ENCODE results near the gene CFAP107. TPM values are rescaled to one million over a fixed set of nuclear protein-coding genes. Genes with fewer than 3 reads are reported as not detected.

Gene CFAP107, protein sequence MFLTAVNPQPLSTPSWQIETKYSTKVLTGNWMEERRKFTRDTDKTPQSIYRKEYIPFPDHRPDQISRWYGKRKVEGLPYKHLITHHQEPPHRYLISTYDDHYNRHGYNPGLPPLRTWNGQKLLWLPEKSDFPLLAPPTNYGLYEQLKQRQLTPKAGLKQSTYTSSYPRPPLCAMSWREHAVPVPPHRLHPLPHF
- total RNA-seq (not detected), polyA plus RNA-seq (not detected)

DNA sequence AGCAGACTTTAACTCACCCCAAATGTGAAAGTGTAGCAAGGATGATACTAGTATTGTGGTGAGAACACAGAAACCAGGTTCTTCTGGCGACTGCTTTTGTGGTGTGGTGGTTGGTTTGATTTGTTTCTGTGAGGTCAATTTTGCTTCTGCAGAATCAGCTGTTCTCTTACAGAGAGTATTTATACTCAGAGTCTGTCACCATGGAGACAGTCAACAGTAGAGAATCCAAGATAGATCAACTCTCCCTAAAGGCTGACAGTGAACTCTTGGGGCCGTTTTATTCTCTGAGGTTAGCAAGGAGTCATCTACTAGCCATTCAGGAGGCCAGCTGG lies at the start of gene CFAP107:
Gene CFAP107 (plus strand): TSS at position 209 of the 332 bp plus-strand sequence. CDS start 231 bp downstream, outside the sequence.
- Histone ChIP-seq H3K4me3 (ENCODE audit: low read depth in 1 of 3, low read length in 3 of 3) (no peak within 1 kb of the TSS), H3K27ac (ENCODE audit: low read depth in 1 of 2, low read length in 2 of 2) (no peak within 1 kb of the TSS), H3K36me3 (ENCODE audit: control insufficient read depth in 4 of 4, insufficient read depth in 3 of 4, low read depth in 1 of 4, low read length in 3 of 4) (no peaks in the 10 kb centered on the region), H3K27me3 (ENCODE audit: control insufficient read depth in 4 of 4, insufficient read depth in 4 of 4, low read length in 3 of 4) (no peaks in the 10 kb centered on the region), H3K9me3 (ENCODE audit: control insufficient read depth in 4 of 4, low read length in 3 of 4) (peaks cover 0 to 13% (median 1%) of the 10 kb centered on the region in 4 donors), H3K4me1 (ENCODE audit: control insufficient read depth in 4 of 4, insufficient read depth in 4 of 4, low read length in 3 of 4) (no peaks in the 10 kb centered on the region), H3K9ac (ENCODE audit: low read depth in 1 of 2, low read length in 2 of 2) (no peak within 1 kb of the TSS)
- TF ChIP-seq EGR1 (IDR thresholded peaks at IDR 0.05; ENCODE audit: low read depth in 2 of 2) = no peak
- no peak for TF ChIP-seq SP1 (IDR thresholded peaks at IDR 0.05)
- no peak for TF ChIP-seq HNF4A (conservative IDR thresholded peaks at IDR 0.05)
- no peak for TF ChIP-seq JUND (IDR thresholded peaks at IDR 0.05)
- no peak for TF ChIP-seq HNF4G (IDR thresholded peaks at IDR 0.05)
- TF ChIP-seq, protein P1, sequence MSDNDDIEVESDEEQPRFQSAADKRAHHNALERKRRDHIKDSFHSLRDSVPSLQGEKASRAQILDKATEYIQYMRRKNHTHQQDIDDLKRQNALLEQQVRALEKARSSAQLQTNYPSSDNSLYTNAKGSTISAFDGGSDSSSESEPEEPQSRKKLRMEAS (IDR thresholded peaks at IDR 0.05) = no peak
- no peak for TF ChIP-seq FOXA1 (IDR thresholded peaks at IDR 0.05)
- no peak for DNase-seq (ENCODE audit: low spot score)
- 21% methylated on average over 2 of the region's 2 CpGs for WGBS

DNA sequence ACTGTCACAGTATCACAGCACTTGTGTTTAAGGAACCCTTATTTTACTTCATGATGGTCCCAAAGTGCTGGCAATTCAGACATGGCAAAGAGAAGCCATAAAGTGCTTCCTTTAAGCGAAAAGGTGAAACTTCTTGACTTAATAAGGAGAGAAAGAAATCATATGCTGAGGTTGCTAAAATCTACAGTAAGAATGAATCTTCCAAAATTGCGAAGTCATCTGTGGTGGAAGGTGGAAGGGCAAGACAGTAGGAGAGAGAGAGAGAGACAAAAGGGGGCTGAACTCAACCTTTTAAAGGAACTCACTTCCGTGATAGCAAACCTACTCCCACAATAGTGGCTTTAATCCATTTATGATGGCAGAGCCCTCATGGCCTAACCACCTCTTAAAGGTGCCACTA lies 49.3 kb upstream of the CFAP107 start:
- no peak for TF ChIP-seq EGR1 (IDR thresholded peaks at IDR 0.05; ENCODE audit: low read depth in 2 of 2)
- peaks cover 0 to 12% (median 4%) of the 10 kb centered on the region in 4 donors for H3K4me1 ChIP-seq (ENCODE audit: control insufficient read depth in 4 of 4, insufficient read depth in 4 of 4, low read length in 3 of 4)
- H3K36me3 ChIP-seq (ENCODE audit: control insufficient read depth in 4 of 4, insufficient read depth in 3 of 4, low read depth in 1 of 4, low read length in 3 of 4) = no peaks in the 10 kb centered on the region
- H3K4me3 ChIP-seq (ENCODE audit: low read depth in 1 of 3, low read length in 3 of 3) = no peak overlapping the region
- no peak overlapping the region for H3K9ac ChIP-seq (ENCODE audit: low read depth in 1 of 2, low read length in 2 of 2)
- WGBS = 83% methylated on average over 3 of the region's 3 CpGs
- DNase-seq (ENCODE audit: low spot score) = no peak
- peaks cover 0 to 5% (median under 1%) of the 10 kb centered on the region in 4 donors for H3K9me3 ChIP-seq (ENCODE audit: control insufficient read depth in 4 of 4, low read length in 3 of 4)
- no peak overlapping the region for H3K27ac ChIP-seq (ENCODE audit: low read depth in 1 of 2, low read length in 2 of 2)
- H3K27me3 ChIP-seq (ENCODE audit: control insufficient read depth in 4 of 4, insufficient read depth in 4 of 4, low read length in 3 of 4) = no peaks in the 10 kb centered on the region

DNA sequence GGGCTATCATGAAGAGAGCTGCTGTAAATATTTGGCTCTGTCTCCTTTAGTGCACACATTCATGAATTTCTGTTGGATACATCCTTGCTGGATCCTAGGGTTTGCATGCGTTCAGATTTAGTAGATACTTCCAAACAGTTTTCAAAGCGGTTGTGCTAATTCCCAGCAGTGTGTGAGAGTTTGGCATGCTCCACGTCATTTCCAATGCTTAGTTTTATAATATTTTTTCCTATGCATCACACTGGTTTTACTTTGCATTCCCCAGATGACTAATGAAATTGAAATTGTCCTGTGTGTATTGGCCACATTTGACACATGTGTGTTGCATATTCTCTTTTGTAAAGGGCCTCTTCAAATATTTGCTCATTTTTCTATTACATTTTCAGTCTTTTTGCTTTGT lies 48.6 kb upstream of the CFAP107 start:
- TF ChIP-seq, protein P2, sequence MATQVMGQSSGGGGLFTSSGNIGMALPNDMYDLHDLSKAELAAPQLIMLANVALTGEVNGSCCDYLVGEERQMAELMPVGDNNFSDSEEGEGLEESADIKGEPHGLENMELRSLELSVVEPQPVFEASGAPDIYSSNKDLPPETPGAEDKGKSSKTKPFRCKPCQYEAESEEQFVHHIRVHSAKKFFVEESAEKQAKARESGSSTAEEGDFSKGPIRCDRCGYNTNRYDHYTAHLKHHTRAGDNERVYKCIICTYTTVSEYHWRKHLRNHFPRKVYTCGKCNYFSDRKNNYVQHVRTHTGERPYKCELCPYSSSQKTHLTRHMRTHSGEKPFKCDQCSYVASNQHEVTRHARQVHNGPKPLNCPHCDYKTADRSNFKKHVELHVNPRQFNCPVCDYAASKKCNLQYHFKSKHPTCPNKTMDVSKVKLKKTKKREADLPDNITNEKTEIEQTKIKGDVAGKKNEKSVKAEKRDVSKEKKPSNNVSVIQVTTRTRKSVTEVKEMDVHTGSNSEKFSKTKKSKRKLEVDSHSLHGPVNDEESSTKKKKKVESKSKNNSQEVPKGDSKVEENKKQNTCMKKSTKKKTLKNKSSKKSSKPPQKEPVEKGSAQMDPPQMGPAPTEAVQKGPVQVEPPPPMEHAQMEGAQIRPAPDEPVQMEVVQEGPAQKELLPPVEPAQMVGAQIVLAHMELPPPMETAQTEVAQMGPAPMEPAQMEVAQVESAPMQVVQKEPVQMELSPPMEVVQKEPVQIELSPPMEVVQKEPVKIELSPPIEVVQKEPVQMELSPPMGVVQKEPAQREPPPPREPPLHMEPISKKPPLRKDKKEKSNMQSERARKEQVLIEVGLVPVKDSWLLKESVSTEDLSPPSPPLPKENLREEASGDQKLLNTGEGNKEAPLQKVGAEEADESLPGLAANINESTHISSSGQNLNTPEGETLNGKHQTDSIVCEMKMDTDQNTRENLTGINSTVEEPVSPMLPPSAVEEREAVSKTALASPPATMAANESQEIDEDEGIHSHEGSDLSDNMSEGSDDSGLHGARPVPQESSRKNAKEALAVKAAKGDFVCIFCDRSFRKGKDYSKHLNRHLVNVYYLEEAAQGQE (IDR thresholded peaks at IDR 0.05) = no peak
- TF ChIP-seq YY1 (IDR thresholded peaks at IDR 0.05) (no peak), NR2F2 (IDR thresholded peaks at IDR 0.05) (no peak), JUND (IDR thresholded peaks at IDR 0.05) (no peak), GABPA (IDR thresholded peaks at IDR 0.05 in 1 of 2, conservative IDR thresholded peaks at IDR 0.05 in 1 of 2) (no peak), RXRA (IDR thresholded peaks at IDR 0.05) (no peak), TAF1 (conservative IDR thresholded peaks at IDR 0.05) (no peak), HNF4A (conservative IDR thresholded peaks at IDR 0.05) (no peak), EGR1 (IDR thresholded peaks at IDR 0.05; ENCODE audit: low read depth in 2 of 2) (no peak), FOXA2 (IDR thresholded peaks at IDR 0.05) (no peak), SP1 (IDR thresholded peaks at IDR 0.05) (no peak)
- TF ChIP-seq, protein P3, sequence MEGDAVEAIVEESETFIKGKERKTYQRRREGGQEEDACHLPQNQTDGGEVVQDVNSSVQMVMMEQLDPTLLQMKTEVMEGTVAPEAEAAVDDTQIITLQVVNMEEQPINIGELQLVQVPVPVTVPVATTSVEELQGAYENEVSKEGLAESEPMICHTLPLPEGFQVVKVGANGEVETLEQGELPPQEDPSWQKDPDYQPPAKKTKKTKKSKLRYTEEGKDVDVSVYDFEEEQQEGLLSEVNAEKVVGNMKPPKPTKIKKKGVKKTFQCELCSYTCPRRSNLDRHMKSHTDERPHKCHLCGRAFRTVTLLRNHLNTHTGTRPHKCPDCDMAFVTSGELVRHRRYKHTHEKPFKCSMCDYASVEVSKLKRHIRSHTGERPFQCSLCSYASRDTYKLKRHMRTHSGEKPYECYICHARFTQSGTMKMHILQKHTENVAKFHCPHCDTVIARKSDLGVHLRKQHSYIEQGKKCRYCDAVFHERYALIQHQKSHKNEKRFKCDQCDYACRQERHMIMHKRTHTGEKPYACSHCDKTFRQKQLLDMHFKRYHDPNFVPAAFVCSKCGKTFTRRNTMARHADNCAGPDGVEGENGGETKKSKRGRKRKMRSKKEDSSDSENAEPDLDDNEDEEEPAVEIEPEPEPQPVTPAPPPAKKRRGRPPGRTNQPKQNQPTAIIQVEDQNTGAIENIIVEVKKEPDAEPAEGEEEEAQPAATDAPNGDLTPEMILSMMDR (IDR thresholded peaks at IDR 0.05; ENCODE audit: low read depth, low read length, missing input control) = no peak
- TF ChIP-seq, protein P1 (IDR thresholded peaks at IDR 0.05) = no peak
- TF ChIP-seq, protein P4, sequence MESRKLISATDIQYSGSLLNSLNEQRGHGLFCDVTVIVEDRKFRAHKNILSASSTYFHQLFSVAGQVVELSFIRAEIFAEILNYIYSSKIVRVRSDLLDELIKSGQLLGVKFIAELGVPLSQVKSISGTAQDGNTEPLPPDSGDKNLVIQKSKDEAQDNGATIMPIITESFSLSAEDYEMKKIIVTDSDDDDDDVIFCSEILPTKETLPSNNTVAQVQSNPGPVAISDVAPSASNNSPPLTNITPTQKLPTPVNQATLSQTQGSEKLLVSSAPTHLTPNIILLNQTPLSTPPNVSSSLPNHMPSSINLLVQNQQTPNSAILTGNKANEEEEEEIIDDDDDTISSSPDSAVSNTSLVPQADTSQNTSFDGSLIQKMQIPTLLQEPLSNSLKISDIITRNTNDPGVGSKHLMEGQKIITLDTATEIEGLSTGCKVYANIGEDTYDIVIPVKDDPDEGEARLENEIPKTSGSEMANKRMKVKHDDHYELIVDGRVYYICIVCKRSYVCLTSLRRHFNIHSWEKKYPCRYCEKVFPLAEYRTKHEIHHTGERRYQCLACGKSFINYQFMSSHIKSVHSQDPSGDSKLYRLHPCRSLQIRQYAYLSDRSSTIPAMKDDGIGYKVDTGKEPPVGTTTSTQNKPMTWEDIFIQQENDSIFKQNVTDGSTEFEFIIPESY (IDR thresholded peaks at IDR 0.05) = no peak
- TF ChIP-seq, protein P5, sequence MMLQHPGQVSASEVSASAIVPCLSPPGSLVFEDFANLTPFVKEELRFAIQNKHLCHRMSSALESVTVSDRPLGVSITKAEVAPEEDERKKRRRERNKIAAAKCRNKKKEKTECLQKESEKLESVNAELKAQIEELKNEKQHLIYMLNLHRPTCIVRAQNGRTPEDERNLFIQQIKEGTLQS (IDR thresholded peaks at IDR 0.05) = no peak
- no peak overlapping the region for H3K4me3 ChIP-seq (ENCODE audit: low read depth in 1 of 3, low read length in 3 of 3)
- 82% methylated on average over 3 of the region's 3 CpGs for WGBS
- no peak overlapping the region for H3K9ac ChIP-seq (ENCODE audit: low read depth in 1 of 2, low read length in 2 of 2)
- H3K27me3 ChIP-seq (ENCODE audit: control insufficient read depth in 4 of 4, insufficient read depth in 4 of 4, low read length in 3 of 4) = no peaks in the 10 kb centered on the region
- H3K9me3 ChIP-seq (ENCODE audit: control insufficient read depth in 4 of 4, low read length in 3 of 4) = peaks cover 0 to 5% (median under 1%) of the 10 kb centered on the region in 4 donors
- H3K4me1 ChIP-seq (ENCODE audit: control insufficient read depth in 4 of 4, insufficient read depth in 4 of 4, low read length in 3 of 4) = peaks cover 0 to 12% (median 4%) of the 10 kb centered on the region in 4 donors
- H3K36me3 ChIP-seq (ENCODE audit: control insufficient read depth in 4 of 4, insufficient read depth in 3 of 4, low read depth in 1 of 4, low read length in 3 of 4) = no peaks in the 10 kb centered on the region
- no peak for DNase-seq (ENCODE audit: low spot score)
- H3K27ac ChIP-seq (ENCODE audit: low read depth in 1 of 2, low read length in 2 of 2) = no peak overlapping the region
